HG03060 (cell line): ENCODE measurements around the gene SORBS1.

Source experiments
- ATAC-seq: cut with Tn5 transposase; IDR thresholded peaks from one replicate; pipeline ENCODE4 v1.9.1; 2021; ENCODE audit warnings: low read depth, moderate number of reproducible peaks; ENCODE audit not compliant: unreplicated experiment

The SORBS1 gene

DNA sequence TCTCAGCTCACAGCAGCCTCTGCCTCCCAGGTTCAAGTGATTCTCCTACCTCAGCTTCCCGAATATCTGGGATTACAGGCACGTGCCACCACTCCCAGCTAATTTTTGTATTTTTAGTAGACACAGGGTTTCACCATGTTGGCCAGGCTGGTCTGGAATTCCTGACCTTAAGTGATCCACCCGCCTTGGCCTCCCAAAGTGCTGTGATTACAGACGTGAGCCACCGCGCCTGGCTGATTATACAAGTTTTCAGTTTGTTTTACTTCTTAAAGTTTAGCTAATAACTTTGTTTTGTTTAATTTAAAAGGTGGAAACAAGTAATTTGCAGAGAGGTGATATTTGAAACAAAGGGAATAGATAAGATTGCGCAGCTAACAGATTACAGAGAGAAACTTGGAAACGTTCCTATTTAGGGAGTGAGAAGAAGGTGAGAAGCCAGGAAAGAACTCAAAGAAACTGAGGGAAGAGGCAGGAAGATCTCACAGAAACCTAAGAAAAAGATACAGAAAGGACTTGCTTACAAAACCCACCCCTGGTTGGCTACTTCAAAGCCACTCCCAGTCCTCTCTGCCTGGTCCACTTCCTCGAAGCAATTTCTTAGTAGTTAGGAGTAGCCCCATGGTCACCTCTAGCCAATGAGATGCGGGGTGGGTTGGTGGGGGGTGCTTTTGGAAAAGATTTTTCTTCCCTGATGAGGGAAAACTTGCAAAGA, 255.4 kb downstream of the SORBS1 start:
- no peak for ATAC-seq

DNA sequence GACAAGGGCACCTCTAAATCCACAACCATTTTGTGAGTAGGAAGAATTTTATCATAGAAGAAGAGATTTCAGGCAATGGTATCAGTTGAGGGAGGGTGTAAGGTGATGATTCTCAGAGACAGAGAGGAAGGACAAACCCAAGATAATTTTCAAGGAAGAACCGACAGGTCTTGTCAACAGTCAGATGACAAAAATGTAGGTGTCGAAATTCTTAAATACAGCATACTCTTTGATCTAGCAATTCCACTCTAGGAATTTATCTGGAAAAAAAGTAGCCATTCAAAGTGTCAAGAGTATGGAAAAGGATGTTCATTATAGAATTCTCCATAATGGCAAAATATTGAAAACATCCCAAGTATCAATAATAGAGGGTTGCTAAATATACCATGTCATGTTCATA, 256.2 kb downstream of the SORBS1 start:
- ATAC-seq, result no peak

DNA sequence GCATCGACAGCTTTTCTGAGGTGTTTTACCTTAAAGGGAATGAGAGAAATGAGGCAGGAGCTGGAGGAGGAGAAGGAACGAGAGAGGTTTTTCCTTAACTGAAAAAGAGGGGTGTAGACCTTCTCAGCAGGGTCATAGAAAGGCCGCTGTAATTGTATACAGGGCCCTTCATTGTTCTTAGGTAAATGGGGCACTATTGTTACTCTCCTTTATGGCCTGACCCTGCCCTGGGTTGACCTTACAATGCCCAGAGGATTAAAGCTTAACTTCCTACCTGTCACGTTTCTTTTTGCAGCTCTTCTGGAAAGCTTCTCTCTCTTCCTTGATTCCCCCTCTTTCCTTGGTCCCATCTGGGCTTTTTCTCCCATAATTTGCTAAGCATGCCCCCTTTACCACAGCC, 256.7 kb downstream of the SORBS1 start:
- no peak for ATAC-seq

DNA sequence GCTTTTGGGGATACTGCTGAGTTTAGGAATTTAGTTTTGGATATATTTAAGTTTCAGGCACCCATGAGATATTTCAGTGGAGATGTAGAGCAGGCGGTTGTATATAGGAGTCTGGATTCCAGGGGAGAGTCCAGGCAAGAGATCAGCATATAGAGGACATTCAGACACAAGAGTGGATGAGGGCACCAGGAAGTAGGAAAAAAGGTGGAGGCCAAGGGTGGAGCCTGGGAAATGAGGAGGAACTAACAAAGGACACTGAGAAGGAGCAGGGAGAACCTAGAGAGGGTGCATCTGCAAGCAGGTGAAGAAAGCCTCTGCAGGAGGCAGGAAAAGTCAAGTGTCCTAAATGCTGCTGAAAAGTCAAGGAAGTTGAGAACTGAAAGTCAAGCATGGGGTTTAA, 257.2 kb downstream of the SORBS1 start:
- ATAC-seq, result no peak

DNA sequence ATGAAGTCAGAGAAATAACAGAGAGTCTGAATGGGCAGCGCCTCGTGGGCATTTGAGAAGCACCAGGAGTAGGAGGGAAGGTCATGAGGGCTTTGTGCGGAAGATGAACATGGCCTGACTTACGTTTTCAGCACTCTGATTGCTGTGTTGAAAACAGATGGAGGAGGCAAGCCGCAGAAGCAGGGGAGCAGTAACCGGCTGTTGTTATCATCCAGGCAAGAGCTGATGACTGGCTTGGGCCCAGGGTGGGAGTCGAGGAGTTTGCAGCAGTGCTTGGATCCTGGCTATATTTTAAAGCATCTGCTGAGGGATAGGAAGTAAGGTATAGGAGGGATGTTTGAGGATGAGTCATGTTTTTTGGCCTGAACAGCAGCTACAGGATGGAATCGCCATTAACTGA, 257.6 kb downstream of the SORBS1 start:
- no peak for ATAC-seq

DNA sequence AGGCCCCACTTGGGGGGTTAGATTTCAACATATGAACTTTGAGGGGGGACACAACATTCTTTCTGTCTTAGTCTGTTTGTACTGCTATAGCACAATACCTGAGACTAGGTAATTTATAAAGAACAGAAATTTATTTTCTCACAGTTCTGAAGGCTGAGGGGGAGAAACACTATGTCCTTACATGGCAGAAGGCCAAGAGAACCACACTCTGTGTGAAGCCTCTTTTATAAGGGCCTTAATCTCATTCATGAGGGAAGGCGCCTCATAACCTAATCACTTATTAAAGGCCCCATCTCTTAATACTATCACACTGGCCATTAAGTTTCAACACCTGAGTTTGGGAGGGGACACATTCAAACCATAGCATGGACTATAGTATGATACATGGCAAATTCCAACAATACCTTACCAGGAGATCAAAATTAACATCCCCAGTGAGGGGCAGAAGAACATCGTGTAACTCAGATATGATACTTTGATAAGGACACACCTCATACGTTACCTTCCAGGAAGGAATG, 261.1 kb downstream of the SORBS1 start:
- ATAC-seq, result no peak

DNA sequence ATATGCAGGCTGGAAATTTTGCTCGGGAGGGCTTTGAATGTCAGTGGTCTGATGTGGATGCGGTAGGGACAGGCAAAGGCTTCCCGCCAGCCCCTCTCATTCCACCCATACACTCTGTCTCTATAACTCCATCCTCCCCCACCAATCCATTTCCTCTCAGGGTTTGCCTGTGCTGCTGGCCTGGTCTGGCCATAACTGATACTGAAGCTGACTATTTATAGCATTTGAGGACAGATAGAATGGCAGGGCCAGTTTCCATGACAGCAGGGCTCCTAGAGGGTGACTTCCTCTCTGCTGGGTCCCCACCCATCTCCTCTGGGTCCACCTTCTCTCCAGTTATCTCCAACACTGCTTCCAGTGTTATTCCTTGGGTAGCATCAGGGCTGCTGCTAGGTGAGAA, 263.8 kb downstream of the SORBS1 start:
- no peak for ATAC-seq

DNA sequence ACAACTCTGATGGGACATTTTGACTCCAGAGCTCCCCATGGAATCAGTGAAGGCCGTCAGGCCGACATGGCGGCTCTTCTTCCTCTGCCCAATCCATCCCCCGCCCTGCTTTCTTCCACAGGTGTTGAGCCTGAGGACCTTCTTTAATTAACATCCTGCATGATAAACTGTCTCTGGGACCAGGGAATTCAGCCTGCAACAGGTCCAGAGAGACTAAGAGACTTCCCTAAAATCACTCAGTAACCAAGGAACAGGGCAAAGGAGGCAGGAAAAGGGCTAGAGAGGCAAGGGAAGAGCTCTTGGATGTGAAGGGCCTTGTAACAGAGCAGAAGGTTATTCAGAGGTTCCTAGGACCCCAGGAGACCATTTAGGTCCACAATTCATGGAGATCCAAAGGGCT, 264.4 kb downstream of the SORBS1 start:
- no peak for ATAC-seq

DNA sequence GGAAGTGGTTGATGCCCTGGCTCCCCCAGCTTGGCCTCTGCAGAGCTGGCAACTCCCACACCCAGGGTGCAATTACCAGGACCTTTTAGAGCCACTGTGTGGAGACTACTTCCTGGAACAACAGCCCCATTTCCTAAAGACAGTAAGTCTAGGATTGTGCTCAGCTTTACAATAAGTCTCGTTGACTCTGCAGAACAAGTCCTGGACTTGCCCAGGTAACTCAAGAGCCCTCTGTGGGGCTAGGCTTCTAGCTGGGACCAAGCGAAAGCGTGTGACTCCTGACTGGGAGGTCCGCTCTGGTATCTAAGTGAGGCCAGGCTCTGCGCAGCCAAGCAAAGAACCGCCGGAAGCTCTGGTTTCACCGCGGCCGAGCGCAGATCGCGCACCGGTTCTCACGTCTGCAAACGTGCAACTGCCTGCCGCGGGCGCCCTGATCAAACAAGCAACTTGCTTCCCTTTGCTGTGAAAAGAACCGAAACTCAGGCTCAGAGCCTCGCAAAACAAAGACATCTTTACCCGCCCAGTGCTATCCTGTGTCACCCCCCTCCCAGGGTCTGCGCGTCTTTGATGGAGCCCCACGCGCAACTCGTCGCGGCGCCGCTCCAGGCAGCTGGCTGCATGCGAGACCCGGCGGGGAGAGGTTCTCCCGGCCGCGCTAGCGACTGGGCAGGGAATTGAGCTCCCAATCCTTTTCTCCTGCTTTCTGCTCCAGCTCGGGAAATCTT, 266.0 kb downstream of the SORBS1 start:
- ATAC-seq, result peak; percentile 71

DNA sequence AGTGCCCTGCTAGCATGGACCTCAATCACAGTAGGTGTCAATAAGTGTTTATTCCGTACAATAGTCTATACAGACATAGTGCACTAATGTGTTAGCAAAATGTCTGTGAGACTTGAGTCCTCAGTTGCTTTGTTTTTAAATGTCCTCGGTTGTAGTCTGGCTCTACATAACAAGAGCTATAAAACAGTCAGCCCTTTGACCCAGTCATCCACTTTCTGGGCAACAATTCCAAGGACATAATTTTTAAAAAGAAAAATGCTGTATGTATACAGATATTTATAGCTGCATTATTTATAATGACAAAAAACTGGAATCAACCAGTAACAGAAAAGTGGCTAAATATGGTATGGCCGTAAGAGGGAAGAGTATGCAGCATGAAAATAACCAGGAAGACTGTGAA, 267.5 kb downstream of the SORBS1 start:
- ATAC-seq, result no peak

DNA sequence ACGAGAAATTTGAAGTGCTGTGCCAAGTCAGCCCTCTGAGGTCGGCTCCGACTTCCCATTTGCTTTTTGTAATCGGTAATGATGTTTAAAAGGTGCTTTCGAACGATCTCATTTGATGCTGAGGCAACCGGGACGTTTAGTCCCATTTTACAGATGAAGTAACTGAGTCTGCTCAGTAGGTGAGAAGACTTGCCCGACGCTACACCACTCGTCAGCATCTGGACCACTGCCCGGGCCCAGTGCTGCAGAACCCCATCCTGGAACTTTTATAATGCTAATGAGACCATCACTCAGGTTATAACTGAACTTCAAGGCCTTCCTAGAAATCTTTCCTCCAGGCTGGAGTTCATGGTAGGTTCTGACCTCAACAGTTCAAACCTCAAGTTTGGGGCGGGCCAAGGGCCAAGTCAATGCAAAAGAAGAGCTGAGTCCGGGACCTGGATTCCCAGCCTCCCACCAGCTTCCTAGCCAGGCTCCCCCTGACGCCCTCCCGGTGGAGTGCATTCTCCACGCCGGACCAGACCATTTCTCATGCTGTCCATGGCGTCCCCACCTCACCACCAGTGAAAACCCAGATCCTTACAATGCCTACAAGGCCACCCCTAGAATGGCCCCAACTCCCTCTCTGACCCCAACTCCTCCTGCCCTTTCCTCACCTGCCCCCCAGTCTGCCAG, 269.7 kb downstream of the SORBS1 start:
- ATAC-seq, result no peak

DNA sequence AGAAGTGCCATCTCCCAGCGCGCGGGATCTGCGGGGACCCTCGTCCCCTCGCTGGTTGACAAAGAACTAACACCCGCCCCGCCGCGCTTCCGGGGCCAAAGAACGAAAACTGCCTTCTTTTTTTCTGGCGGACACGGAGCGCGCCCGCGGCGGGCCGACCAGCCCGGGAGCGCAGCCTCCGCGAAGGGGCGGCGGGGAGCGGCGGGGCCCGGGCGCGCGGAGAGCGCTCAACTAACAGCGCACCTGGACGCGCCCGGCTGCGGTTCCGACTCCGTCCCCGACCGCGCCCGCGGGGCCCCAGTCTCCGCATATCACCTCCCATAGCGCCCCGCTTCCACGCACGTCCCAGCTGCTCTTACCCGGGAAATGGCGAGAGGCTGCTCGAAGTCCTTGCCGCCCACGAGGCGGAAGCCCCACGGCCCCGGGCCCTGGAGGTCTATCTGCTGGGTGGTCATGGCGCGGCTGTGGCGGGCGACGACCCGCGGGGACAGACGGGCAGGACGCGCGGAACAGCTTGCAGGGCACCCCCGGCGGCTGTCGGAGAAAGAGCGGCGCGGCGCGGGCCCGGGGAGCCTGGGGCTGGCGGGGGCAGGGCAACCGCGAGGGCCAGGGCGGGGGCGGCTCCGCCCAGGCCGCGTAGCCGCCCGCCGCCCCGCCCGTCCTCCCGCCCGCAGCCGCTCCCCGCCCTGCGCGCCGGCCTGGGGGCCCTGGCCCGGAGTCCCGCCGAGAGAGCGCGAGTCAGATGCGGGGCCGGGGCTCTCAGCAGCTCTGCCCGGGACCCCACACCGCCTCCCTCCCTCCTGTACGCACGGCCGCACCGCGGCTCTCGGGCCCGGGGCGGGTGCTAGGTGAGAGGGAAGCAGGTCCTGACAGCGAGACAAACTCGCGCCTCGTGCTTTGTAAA, 270.5 kb downstream of the SORBS1 start, which contains the start of gene PDLIM1:
PDLIM1 (minus strand) TSS at position 543 of the 904 bp plus-strand sequence; CDS start at position 455, 88 bp downstream.
- no peak for ATAC-seq

DNA sequence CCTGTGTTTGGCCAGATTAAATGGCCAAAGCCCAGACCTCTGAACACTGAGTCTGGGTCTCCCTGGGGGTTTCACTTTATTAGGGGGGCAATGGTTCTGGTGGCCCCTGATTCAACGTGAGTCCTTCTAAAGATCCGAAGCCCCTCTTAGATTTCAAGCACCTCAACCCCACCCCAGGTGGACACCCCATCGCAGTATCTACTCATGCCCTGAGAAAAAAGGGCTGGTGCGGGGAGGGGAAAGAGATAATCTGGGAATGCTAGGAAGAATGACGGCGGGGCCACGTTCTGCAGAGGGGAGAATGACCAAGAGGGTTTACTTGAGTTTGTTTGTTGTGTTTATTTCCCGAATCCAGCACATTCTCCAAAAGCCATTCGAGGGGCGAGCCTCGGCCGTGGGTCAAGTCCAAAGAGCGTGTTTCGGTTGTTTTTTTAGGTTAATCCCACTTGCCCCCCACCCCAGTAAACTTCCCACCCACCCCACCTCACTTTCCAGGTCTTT, 271.2 kb downstream of the SORBS1 start:
- no peak for ATAC-seq

DNA sequence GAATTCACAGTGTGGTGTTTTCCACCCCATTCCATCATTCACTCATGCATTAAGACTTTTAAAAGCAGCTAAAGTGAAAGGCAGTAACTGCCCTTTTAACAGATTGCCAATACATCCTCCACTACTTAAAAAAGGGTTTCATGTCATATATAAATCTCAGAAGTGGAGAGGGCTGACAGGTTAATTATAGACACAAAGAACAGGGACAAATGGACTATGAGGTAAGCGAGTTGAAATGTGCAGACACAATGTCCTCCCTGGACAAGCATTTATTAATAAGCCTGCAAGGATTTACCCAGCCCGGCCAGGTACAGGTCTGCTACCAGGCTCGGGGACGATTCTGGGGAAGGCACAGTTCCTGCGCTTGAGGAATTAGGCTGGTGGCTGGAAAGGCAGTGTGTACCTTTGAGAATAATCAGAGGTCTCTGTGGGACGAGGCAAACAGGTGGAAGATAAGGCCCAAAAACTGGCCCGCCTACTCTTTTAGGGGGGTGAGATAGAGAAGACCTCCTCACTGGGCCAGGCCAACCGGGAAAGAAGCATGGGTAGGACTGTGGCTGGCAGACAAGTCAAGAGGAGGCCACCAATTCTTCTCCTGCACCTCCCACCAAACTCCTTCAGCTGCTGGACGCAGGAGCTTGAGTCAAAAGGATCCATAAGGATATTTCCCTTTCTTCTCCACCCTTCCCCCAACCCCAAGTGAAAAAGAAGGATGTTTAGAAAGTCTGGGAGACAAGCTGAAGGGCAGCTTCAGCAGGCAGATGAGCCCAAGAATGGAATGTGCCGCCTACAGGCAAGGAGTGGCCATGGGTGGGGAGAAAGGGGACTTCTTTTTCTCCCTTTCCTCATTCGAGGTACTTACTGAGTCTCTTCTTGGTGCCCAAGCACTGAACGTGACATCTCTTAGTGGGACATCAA, 271.9 kb downstream of the SORBS1 start:
- ATAC-seq, result no peak

DNA sequence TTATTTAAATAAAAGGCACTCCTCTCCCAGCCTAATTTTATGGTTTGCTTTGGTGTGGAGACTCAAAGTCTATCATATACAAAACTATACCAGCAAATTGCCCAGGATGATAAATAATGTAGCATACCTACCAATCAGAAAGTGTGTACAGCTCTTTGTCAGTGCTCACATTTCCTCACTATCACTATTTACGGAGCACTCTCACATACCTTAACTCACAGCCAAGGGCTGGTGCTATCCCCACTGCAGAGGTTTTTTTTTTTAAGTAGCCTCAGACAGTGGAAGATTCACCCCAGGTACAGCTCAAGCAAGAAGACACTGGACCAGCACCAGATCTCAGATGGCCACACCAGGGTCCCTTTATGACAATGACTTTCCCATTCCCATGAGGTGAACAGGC, 272.9 kb downstream of the SORBS1 start:
- no peak for ATAC-seq

DNA sequence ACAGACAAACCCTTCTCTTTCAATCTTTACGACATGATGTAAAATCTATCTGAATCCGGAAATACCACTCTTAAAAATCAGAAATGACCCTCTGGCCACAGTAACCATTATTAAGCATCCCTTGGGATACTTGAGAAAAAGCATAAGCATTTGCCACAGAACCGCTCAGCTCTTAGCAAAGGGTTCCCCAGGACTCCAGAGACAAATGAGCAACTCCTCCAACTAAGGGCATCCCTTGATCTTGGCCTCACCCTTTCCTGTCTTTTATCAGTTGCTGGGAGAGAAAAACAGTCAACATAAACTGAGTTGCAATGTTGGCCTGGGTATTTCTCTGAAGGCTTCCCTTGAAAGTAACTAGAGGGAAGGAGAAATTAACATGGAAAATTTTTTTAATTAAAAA, 273.9 kb downstream of the SORBS1 start:
- no peak for ATAC-seq

DNA sequence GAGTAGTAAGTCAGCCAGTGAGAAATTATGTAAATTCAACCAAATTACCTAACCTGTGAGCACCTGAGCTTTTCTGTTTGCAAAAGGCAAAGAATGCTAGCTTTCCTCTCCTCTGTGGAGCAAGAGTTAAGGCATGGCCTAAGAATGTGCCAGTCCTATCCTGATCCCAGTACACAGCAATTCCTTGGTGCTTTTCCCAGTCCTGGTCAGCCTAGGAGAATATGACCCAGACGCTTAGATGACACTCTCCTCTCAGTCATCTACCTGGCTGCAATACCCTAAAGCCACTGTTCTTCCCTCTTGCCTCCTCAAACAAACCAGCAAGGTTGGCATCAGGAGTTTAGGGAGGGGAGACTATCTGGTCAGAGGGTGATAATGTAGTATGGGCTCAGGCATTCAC, 274.5 kb downstream of the SORBS1 start:
- ATAC-seq, result no peak

DNA sequence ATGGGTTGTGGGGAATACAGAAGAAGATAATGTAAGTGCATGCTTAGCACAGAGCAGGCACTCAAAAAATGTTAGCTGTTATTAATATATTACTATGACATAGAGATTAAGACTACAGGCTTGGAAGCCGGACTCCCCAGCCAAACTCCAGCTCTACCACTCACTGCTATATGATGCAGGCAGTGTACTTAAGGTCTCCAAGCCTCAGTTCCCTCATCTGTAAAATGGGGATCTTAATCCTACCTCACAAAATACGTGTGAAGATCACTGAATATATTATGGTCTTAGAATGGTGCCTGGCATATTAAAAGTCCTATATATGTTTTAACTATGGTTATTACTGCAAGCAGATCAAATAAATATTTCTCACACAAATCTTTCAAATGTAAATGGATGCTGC, 275.6 kb downstream of the SORBS1 start:
- no peak for ATAC-seq

DNA sequence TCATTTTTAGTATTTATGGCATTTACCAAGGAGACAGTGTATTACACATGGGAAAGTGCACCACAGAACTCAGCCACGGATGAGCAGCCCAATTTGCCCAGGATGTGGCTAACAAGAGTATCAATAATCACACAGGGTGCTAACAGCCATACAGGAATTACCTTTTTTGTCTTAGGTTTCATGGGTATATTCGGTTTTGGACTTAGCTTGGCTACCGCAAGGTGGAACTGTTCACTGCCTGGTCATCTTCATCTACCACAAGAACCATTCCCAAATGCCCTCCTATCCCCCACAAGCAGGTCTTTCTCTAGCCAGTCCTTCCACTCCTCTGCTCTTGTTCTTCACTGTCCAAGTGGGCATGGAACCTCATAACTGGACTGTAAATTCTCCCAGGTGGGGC, 276.4 kb downstream of the SORBS1 start:
- no peak for ATAC-seq
